HEK293T (cell line): ENCODE measurements around the gene RHD.

Experiments
- BHLHE40 ChIP-seq: fragments of 450-650 bp; IDR thresholded peaks from 2 replicates; pipeline ENCODE4 v1.6.1; 2016; ENCODE audit warnings: mild to moderate bottlenecking, moderate library complexity, borderline replicate concordance
- ELF4 ChIP-seq: fragments of 450-650 bp; IDR thresholded peaks from 2 replicates; pipeline ENCODE4 v1.6.1; 2017; ENCODE audit warnings: antibody characterized with exemption
- L3MBTL2 ChIP-seq: fragments of 450-650 bp; conservative IDR thresholded peaks from 2 replicates; pipeline ENCODE4 v1.6.1; 2016; ENCODE audit warnings: mild to moderate bottlenecking
- NFRKB ChIP-seq: fragments of 450-650 bp; IDR thresholded peaks from 2 replicates; pipeline ENCODE4 v1.6.1; 2016; ENCODE audit warnings: mild to moderate bottlenecking, moderate library complexity

GRCh38 chr1:25239681-25240541, 32.4 kb upstream of the RHD start:
- TF ChIP-seq BHLHE40 (no peak), ELF4 (peak; percentile 34; the same call in 1 of the 2 replicates), NFRKB (no peak), L3MBTL2 (no peak)
